Heart left ventricle (tissue), 16 donors: ENCODE results near the gene RAX2. TPM values are rescaled to one million over a fixed set of nuclear protein-coding genes. Genes with fewer than 3 reads are reported as not detected.

ENCODE experiments used
- ATAC-seq, 4 donors: fragments of 200-7000 bp; cut with Tn5 transposase; one replicate each; pipeline ENCODE4 v1.9.1; 2020 to 2022; ENCODE audit warnings: moderate library complexity in 4 of 4, mild to moderate bottlenecking in 3 of 4, moderate number of reproducible peaks in 1 of 4
- DNase-seq, 5 donors: peaks; one replicate each; pipeline ENCODE4 v3.0.0-alpha.2; 2020
- H3K27ac ChIP-seq, 12 donors: fragments of 200-600 bp; sonication (generic) in 4 of 12; one replicate each; pipeline versions ENCODE4 v1.5.0 to v1.8.0; 2016 to 2022; ENCODE audit warnings: mild to moderate bottlenecking in 2 of 12
- H3K27me3 ChIP-seq, 9 donors: fragments of 200-600 bp; sonication (generic) in 2 of 9; one replicate each; pipeline versions ENCODE4 v1.5.1 to v1.8.0; 2016 to 2022; ENCODE audit warnings: mild to moderate bottlenecking in 3 of 9
- H3K36me3 ChIP-seq, 9 donors: fragments of 200-600 bp; sonication (generic) in 2 of 9; one replicate each; pipeline versions ENCODE4 v1.5.0 to v1.8.0; 2018 to 2022; ENCODE audit warnings: mild to moderate bottlenecking in 2 of 9
- H3K4me1 ChIP-seq, 12 donors: fragments of 200-600 bp; sonication (generic) in 4 of 12; one replicate each; pipeline versions ENCODE4 v1.5.0 to v1.8.0; 2016 to 2022; ENCODE audit warnings: mild to moderate bottlenecking in 3 of 12
- H3K4me3 ChIP-seq, 12 donors: fragments of 200-600 bp; sonication (generic) in 4 of 12; one replicate each; pipeline versions ENCODE4 v1.5.0 to v1.8.0; 2017 to 2022; ENCODE audit warnings: mild to moderate bottlenecking in 9 of 12, moderate library complexity in 4 of 12
- H3K9me3 ChIP-seq, 12 donors: fragments of 200-600 bp; sonication (generic) in 4 of 12; one replicate each; pipeline versions ENCODE4 v1.5.0 to v1.8.0; 2016 to 2022; ENCODE audit warnings: mild to moderate bottlenecking in 1 of 12
- CTCF ChIP-seq, 12 donors: fragments of 200-600 bp; sonication (generic) in 4 of 12; IDR thresholded peaks; one replicate each; pipeline versions ENCODE4 v1.5.0 to v1.8.0; 2018 to 2022; ENCODE audit warnings: antibody characterized with exemption in 12 of 12, mild to moderate bottlenecking in 5 of 12
- POLR2A ChIP-seq, 2 donors: fragments of 450-650 bp; IDR thresholded peaks; one replicate each; pipeline ENCODE4 v1.6.1; 2017; ENCODE audit warnings: antibody characterized with exemption in 2 of 2, mild to moderate bottlenecking in 2 of 2, moderate library complexity in 2 of 2
- WGBS, 4 donors: extraction: QIAGEN DNeasy Blood & Tissue Kit in 2 of 4; methylation state at CpG; one replicate each; pipeline versions ENCODE4 v1.1.5 to v1.1.7; 2013 to 2018; 5-methylcytosine and 5-hydroxymethylcytosine counted together
- intact Hi-C, 10 donors: fragments of 100-400 bp; cut with DNase I; formaldehyde crosslinking; loops; one replicate each; pipeline versions ENCODE4 v1.11.1 to v1.14.2; 2022
- polyA plus RNA-seq, 2 donors: library from polyadenylated mRNA; stranded (reverse); fragments of 200-250 nt; gene quantifications; one replicate each; pipeline ENCODE4 v1.2.3, GENCODE V29; 2013
- total RNA-seq, 9 donors: library from RNA; depleted of rRNA in 2 of 9; stranded (reverse); fragments of >200 nt in 2 of 9; fragmentation: NEBNext Ultra II Directional in 3 of 9; extraction: Animal tissue kit (Norgen Biotek cat#: 25700) in 3 of 9; gene quantifications; one replicate each; pipeline versions ENCODE4 v1.1.0 to v1.2.4, GENCODE V29; 2016 to 2023
- donor health status: ischemic (EF 13 %, LVEDD 7.1; RV severe dilation, severe dysfunction).
- donor health status: healthy with polysubstance abuse.
- donor health status: DM: no; HTN: yes; CAD: no.
- donor health status: DM: no; HTN: no; CAD: no.
- donor health status: ischemic (EF 25% LVEDD 6.9; RV normal size, moderate dysfunction).
- donor health status: ischemic (EF 25% LVEDD 5.7; RV mildly dilated, moderate dysfunction).
- donor health status: healthy.
- donor health status: DM: yes; HTN: yes; CAD: no.
- donor health status: ischemic (EF 35%, LVEDD 5.7; RV mildly dilated, moderate dysfunction).
- donor health status: nonischemic (EF 11% LVEDD 7.7; RV severe dilation, severe dysfunction).
- donor health status: DM: yes; HTN: yes; CAD: no.
- donor health status: PGD.
- donor health status: ischemic (EF 29% LVEDD 5.4; RV normal size, mild dysfunction).
- donor health status: nonischemic (EF 23%, LVEDD 6.1; RV moderate dilation, normal function).

The RAX2 gene
- total and polyA plus RNA-seq, 11 donors = not detected

DNA sequence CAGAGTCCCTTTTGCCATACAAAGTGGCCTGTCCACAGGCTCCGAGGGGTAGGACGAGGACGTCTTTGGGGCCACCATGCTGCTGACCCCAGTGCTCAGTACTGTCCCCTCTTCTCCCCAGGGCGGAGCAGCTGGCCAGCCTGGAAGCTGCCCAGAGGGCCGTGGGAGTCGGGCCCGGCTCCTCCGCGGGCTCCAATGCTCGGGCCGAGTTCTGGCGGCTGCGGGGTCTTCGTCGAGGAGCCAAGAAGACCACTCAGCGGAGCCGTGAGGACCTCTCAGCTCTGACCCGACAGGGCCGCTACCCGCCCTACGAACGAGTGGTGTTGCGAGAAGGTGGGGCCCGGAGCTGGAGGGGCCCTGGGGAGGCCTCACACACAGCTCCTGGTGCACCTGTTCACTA lies 31.6 kb downstream of the RAX2 start:
- Histone ChIP-seq H3K27me3 (peaks cover 0 to 1% (median 0%) of the 10 kb centered on the region in 9 donors), H3K4me3 (no peak overlapping the region), H3K4me1 (no peaks in the 10 kb centered on the region), H3K27ac (no peak overlapping the region), H3K36me3 (no peaks in the 10 kb centered on the region), H3K9me3 (no peaks in the 10 kb centered on the region)
- TF ChIP-seq POLR2A (IDR thresholded peaks at IDR 0.05) = no peak
- TF ChIP-seq CTCF (IDR thresholded peaks at IDR 0.05) = no peak
- ATAC-seq = no peak
- DNase-seq = no peak
- intact Hi-C loops = no loop called here
- WGBS, 4 donors = 90 to 92% (median 92%) methylated on average over 24 of the region's 24 CpGs

DNA sequence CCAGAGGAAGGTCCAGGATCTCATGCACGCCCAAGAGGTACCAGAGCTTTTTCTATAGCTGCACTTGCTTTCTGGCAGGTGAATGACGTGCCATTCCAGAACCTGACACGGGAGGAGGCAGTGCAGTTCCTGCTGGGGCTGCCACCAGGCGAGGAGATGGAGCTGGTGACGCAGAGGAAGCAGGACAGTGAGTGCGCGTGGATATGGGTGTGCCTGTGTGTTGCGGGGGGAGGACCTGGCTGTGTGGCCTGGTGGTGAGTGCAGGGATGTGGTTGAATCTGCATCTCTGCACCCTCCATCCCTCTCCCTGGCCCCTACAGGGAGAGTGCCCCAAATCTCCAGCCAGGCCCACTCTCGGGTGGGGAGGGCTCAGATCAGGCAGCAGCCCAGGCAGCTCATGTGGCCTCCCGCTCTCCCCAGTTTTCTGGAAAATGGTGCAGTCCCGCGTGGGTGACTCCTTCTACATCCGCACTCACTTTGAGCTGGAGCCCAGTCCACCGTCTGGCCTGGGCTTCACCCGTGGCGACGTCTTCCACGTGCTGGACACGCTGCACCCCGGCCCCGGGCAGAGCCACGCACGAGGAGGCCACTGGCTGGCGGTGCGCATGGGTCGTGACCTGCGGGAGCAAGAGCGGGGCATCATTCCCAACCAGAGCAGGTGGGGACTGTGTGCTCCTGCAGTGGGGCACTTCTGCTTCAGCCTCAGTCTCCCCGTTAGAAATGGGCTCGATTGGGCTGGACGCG lies 33.4 kb downstream of the RAX2 start:
- no peak for TF ChIP-seq POLR2A (IDR thresholded peaks at IDR 0.05)
- no peak for TF ChIP-seq CTCF (IDR thresholded peaks at IDR 0.05)
- intact Hi-C loops = no loop called here

DNA sequence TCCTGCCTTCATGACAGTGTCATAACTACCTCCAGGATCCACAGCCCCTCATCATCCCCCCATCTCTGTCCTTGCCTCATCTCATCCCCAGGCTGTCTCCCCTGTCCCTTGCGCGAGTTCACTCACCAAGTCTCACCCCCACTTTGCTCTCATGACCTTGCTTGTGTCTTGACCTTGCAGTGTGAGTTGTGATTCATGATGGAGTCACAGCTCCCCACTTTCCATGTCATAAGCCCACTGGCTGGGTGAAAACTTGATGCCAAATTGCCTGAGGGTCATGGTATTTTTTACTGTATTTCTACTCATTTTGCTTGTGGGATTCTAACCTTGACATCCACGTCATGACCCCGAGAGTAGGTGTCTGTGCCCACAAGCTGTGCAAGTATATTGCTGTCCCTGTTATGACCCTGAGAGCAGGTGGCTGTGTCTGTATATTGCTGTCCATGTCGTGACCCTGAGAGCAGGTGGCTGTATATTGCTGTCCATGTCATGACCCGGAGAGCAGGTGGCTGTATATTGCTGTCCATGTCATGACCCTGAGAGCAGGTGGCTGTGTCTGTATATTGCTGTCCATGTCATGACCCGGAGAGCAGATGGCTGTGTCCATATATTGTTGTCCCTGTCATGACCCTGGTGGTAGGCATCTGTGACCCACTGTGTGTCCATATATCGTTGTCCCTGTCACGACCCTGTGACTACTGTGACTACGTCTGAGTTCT lies 34.4 kb downstream of the RAX2 start:
- TF ChIP-seq CTCF (IDR thresholded peaks at IDR 0.05) = no peak
- TF ChIP-seq POLR2A (IDR thresholded peaks at IDR 0.05) = no peak
- intact Hi-C loops = no loop called here
- DNase-seq (no peak), ATAC-seq (no peak)
- no peaks in the 10 kb centered on the region for H3K4me1 ChIP-seq
- no peak overlapping the region for H3K4me3 ChIP-seq
- no peaks in the 10 kb centered on the region for H3K36me3 ChIP-seq
- 83 to 88% (median 86%) methylated on average over 10 of the region's 10 CpGs for WGBS, 4 donors
- H3K27me3 ChIP-seq = peaks cover 0 to 6% (median 0%) of the 10 kb centered on the region in 9 donors
- no peaks in the 10 kb centered on the region for H3K9me3 ChIP-seq
- H3K27ac ChIP-seq = no peak overlapping the region

More for the DNA sequence above, 33.4 kb downstream of the RAX2 start:
- ATAC-seq (no peak), DNase-seq (no peak)
- H3K27me3 ChIP-seq = peaks cover 0 to 6% (median 0%) of the 10 kb centered on the region in 9 donors
- H3K9me3 ChIP-seq = no peaks in the 10 kb centered on the region
- no peak overlapping the region for H3K27ac ChIP-seq
- H3K4me3 ChIP-seq = no peak overlapping the region
- H3K4me1 ChIP-seq = no peaks in the 10 kb centered on the region
- WGBS, 4 donors = 82 to 87% (median 84%) methylated on average over 31 to 32 of the region's 32 CpGs
- no peaks in the 10 kb centered on the region for H3K36me3 ChIP-seq

- Histone ChIP-seq H3K4me1 (no peaks in the 10 kb centered on the region), H3K27ac (no peak overlapping the region), H3K4me3 (no peak overlapping the region), H3K27me3 (peaks cover 0 to 6% (median 0%) of the 10 kb centered on the region in 9 donors), H3K9me3 (no peaks in the 10 kb centered on the region), H3K36me3 (no peaks in the 10 kb centered on the region)
- WGBS, 4 donors = 76 to 83% (median 78%) methylated on average over 16 to 21 of the region's 21 CpGs
- TF ChIP-seq POLR2A (IDR thresholded peaks at IDR 0.05) (no peak), CTCF (IDR thresholded peaks at IDR 0.05) (no peak)
- ATAC-seq = no peak
- DNase-seq = no peak
- intact Hi-C loops = no loop called here
Measured at GRCh38 chr19:3736106-3736724, 35.8 kb downstream of the RAX2 start.
